Measurements from ENCODE around the gene CBL.

CBL gene

GRCh38 chr11:119266063-119266462 lies 59.9 kb downstream of the CBL start:
- no peak overlapping the region for H2AFZ ChIP-seq (ENCODE audit: low read depth, low read length)
- TF ChIP-seq EZH2 (IDR thresholded peaks at IDR 0.05; ENCODE audit: borderline replicate concordance, low read depth, low read length, severe bottlenecking) = no peak
- H3K79me2 ChIP-seq (ENCODE audit: insufficient read depth, low read length) = peaks cover 60% of the 10 kb centered on the region
- H3K36me3 ChIP-seq (ENCODE audit: insufficient read depth, low read length) = peaks cover 4% of the 10 kb centered on the region; the same call in 1 of the 2 replicates
- H4K20me1 ChIP-seq (ENCODE audit: insufficient read depth, low read length) = peaks cover 9% of the 10 kb centered on the region; the same call in 1 of the 2 replicates
- no peak overlapping the region for H3K9ac ChIP-seq (ENCODE audit: low read depth, low read length)
- H3K4me2 ChIP-seq (ENCODE audit: insufficient read depth, low read length) = no peak overlapping the region
- no peaks in the 10 kb centered on the region for H3K9me3 ChIP-seq (ENCODE audit: insufficient read depth, low read length, severe bottlenecking)
- DNase-seq (no peak), ATAC-seq (ENCODE audit: insufficient read depth, low read depth) (no peak)
- peaks cover 3% of the 10 kb centered on the region; the same call in 1 of the 2 replicates for H3K4me1 ChIP-seq (ENCODE audit: insufficient read depth, low read length)
- H3K4me3 ChIP-seq (ENCODE audit: low read depth in 1 of 2, low read length in 2 of 2) = no peak overlapping the region
- no peak overlapping the region for H3K27ac ChIP-seq (ENCODE audit: low read length)
- no peaks in the 10 kb centered on the region for H3K27me3 ChIP-seq (ENCODE audit: insufficient read depth, low read length, poor library complexity)

- Histone ChIP-seq H3K4me2 (ENCODE audit: insufficient read depth, low read length) (no peak overlapping the region), H3K4me1 (ENCODE audit: insufficient read depth, low read length) (peaks cover 3% of the 10 kb centered on the region; the same call in 1 of the 2 replicates), H4K20me1 (ENCODE audit: insufficient read depth, low read length) (peaks cover 9% of the 10 kb centered on the region; the same call in 1 of the 2 replicates), H3K27ac (ENCODE audit: low read length) (no peak overlapping the region; the same call in 1 of the 2 replicates), H3K27me3 (ENCODE audit: insufficient read depth, low read length, poor library complexity) (no peaks in the 10 kb centered on the region), H3K9ac (ENCODE audit: low read depth, low read length) (no peak overlapping the region), H3K4me3 (ENCODE audit: low read depth in 1 of 2, low read length in 2 of 2) (no peak overlapping the region), H3K79me2 (ENCODE audit: insufficient read depth, low read length) (peaks cover 54% of the 10 kb centered on the region), H3K36me3 (ENCODE audit: insufficient read depth, low read length) (peaks cover 4% of the 10 kb centered on the region; the same call in 1 of the 2 replicates), H2AFZ (ENCODE audit: low read depth, low read length) (no peak overlapping the region), H3K9me3 (ENCODE audit: insufficient read depth, low read length, severe bottlenecking) (no peaks in the 10 kb centered on the region)
- no peak for DNase-seq
- no peak for TF ChIP-seq CTCF (IDR thresholded peaks at IDR 0.05; ENCODE audit: borderline replicate concordance, extremely low read depth, low read length, poor library complexity, severe bottlenecking)
- TF ChIP-seq EZH2 (IDR thresholded peaks at IDR 0.05; ENCODE audit: borderline replicate concordance, low read depth, low read length, severe bottlenecking) = no peak
- no peak for ATAC-seq (ENCODE audit: insufficient read depth, low read depth)
These were observed 60.5 kb downstream of the CBL start for GRCh38 chr11:119266517-119267255.

GRCh38 chr11:119267645-119268044 lies 61.5 kb downstream of the CBL start:
- H3K36me3 ChIP-seq (ENCODE audit: insufficient read depth, low read length) = peaks cover 11% of the 10 kb centered on the region; the same call in 1 of the 2 replicates
- peaks cover 3% of the 10 kb centered on the region; the same call in 1 of the 2 replicates for H3K4me1 ChIP-seq (ENCODE audit: insufficient read depth, low read length)
- H4K20me1 ChIP-seq (ENCODE audit: insufficient read depth, low read length) = peaks cover 9% of the 10 kb centered on the region; the same call in 1 of the 2 replicates
- TF ChIP-seq CTCF (IDR thresholded peaks at IDR 0.05; ENCODE audit: borderline replicate concordance, extremely low read depth, low read length, poor library complexity, severe bottlenecking) = no peak
- no peak for TF ChIP-seq EZH2 (IDR thresholded peaks at IDR 0.05; ENCODE audit: borderline replicate concordance, low read depth, low read length, severe bottlenecking)
- H2AFZ ChIP-seq (ENCODE audit: low read depth, low read length) = no peak overlapping the region
- no peaks in the 10 kb centered on the region for H3K9me3 ChIP-seq (ENCODE audit: insufficient read depth, low read length, severe bottlenecking)
- ATAC-seq (ENCODE audit: insufficient read depth, low read depth) (no peak), DNase-seq (no peak)
- H3K4me2 ChIP-seq (ENCODE audit: insufficient read depth, low read length) = no peak overlapping the region
- H3K27me3 ChIP-seq (ENCODE audit: insufficient read depth, low read length, poor library complexity) = no peaks in the 10 kb centered on the region
- peaks cover 54% of the 10 kb centered on the region for H3K79me2 ChIP-seq (ENCODE audit: insufficient read depth, low read length)
- H3K4me3 ChIP-seq (ENCODE audit: low read depth in 1 of 2, low read length in 2 of 2) = no peak overlapping the region
- no peak overlapping the region for H3K27ac ChIP-seq (ENCODE audit: low read length)
- H3K9ac ChIP-seq (ENCODE audit: low read depth, low read length) = no peak overlapping the region

- Histone ChIP-seq H3K79me2 (ENCODE audit: insufficient read depth, low read length) (peaks cover 6% of the 10 kb centered on the region; the same call in 1 of the 2 replicates), H4K20me1 (ENCODE audit: insufficient read depth, low read length) (no peaks in the 10 kb centered on the region), H3K27me3 (ENCODE audit: insufficient read depth, low read length, poor library complexity) (no peaks in the 10 kb centered on the region), H3K9me3 (ENCODE audit: insufficient read depth, low read length, severe bottlenecking) (no peaks in the 10 kb centered on the region), H3K27ac (ENCODE audit: low read length) (no peak overlapping the region), H3K4me2 (ENCODE audit: insufficient read depth, low read length) (no peak overlapping the region), H3K36me3 (ENCODE audit: insufficient read depth, low read length) (peaks cover 64% of the 10 kb centered on the region), H3K9ac (ENCODE audit: low read depth, low read length) (no peak overlapping the region), H2AFZ (ENCODE audit: low read depth, low read length) (no peak overlapping the region), H3K4me1 (ENCODE audit: insufficient read depth, low read length) (no peaks in the 10 kb centered on the region), H3K4me3 (ENCODE audit: low read depth in 1 of 2, low read length in 2 of 2) (no peak overlapping the region)
- TF ChIP-seq EZH2 (IDR thresholded peaks at IDR 0.05; ENCODE audit: borderline replicate concordance, low read depth, low read length, severe bottlenecking) (no peak), CTCF (IDR thresholded peaks at IDR 0.05; ENCODE audit: borderline replicate concordance, extremely low read depth, low read length, poor library complexity, severe bottlenecking) (no peak)
- DNase-seq (no peak), ATAC-seq (ENCODE audit: insufficient read depth, low read depth) (no peak)
These were observed 67.6 kb downstream of the CBL start for GRCh38 chr11:119273721-119274120.
